AG08396 (cell line): ENCODE measurements around the gene PRRT1B.
"Not testable (repeated sequence)": the region's sequence is repeated elsewhere in the genome, so short reads cannot be mapped to it uniquely, and the experiment has no call there.

ENCODE experiments used
- DNase-seq: peaks from one replicate; pipeline ENCODE4 v3.0.0; 2012; ENCODE audit warnings: low spot score, mixed read lengths

Gene PRRT1B

DNA sequence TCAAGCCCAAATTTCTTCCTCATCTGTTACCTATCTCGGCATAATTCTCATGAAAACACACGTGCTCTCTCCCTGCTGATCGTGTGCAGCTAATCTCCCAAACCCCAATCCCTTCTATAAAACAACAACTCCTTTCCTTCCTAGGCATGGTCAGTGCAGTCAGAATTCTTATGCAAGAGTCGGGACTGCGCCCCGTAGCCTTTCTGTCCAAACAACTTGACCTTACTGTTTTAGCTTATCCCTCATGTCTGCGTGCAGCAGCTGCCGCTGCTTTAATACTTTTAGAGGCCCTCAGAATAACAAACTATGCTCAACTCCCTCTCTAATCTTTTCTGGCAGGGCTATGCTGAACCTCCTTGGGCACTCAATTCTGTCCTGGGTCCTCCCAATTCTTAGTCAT lies 5.1 kb downstream of the PRRT1B start:
- not testable (repeated sequence) for DNase-seq

DNA sequence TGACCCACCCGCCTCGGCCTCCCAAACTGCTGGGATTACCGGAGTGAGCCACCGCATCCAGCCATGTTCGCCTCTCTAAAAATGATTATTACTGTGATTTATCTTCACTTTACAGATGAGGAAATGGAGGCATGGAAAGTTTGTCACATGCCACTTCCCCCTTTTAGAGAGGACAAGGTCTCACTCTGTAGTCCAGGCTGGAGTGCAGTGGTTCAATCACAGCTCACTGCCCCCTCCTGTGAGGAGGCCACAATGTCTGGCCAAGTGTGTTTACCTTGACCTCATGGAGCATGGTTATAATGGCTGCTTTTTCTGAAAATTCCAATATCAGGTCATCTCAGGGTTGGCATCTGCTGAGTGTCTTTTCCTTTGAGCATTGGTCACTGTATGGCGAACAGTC lies 6.7 kb downstream of the PRRT1B start:
- DNase-seq, result no peak

DNA sequence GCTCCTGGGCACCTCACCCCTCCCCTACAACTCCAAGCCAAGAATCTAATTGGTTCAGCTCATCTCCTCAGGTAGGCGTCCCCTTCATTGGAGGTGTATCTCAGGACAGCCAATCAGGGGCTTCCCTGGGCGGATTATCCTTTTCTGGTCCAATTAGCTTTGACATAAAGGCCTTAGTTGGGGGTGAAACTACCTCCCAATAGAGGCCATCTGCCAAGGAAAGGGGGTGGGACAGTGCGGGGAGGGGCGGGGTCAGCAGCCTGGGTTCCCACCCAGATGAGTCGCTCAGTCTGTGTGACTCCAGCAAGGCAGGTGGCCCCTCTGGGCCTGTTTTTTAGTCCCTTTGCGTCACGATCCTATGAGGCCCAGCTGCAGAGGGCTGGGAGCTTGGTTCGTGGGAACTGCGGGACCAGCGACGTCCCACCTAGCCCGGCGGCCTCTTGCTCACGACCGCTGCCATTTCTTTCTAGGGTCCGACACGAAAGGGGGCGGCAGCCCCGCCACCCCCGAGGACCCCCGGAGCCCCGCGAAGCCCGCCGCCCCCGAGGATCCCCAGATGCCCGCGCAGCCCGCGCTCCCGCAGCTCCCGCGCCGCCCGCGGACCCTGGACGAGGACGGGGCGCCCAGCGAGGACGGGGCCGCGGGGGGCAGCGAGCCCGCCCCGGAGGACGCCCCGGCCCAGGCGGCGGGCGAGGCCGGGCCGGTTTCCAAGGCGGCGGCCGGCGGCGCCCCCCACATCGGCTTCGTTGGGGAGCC lies 8.9 kb downstream of the PRRT1B start:
- no peak for DNase-seq

DNA sequence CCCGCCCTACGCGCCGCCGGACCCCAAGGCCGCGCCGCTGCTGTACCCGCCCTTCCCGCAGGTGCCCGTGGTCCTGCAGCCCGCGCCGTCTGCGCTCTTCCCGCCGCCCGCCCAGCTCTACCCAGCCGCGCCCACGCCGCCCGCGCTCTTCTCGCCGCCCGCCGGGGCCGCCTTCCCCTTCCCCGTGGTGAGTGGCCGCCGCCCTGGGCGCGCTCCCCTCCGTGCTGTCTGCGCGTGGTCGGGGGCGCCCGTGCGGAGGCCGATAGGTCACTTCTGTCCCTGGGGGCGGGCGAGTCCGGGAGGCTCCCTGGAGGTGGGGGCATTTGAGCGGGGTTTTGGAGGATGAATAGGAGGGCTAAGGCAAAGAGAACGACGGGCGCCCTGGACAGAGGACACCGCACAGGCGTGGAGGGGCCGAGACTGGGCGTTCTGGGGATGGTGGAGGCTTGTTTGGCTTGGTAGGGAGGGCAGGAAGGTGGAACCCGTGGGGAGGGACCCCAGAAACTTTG lies 9.6 kb downstream of the PRRT1B start:
- DNase-seq, result no peak

DNA sequence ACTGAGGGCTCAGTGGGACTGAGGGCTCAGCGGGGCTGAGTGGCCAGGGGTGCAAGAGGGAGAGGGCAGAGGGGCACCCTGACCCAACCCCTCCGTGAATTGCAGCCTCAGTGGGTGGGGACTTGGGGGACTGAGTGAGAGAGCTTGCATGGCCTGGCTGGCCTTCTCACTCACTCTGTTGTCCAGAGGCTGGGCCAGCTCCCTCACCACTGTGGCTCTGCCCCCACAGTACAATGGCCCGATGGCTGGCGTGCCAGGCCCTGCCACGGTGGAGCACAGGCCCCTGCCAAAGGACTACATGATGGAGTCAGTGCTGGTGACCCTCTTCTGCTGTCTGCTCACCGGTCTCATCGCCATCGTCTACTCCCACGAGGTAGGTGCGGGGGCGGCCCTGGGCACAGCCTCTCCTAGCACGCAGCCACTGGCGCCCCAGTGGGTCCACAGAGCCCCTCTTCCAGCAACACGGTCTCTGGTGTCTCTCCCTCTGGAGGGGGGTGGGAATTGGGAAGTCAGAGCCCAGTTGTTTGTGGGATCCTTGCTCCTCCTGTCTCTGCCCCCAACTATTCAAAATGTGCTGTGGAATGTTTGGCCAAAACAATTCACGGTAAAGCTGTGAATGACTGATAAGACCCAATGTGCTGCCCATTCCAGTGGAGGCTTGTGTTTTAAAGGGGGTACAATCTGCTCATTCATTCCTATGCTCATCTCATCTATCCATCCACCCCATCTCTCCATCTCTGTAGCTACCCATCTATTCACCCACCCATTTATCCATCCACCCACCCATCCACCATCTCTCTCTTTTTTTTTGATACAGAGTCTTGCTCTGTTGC lies 10.7 kb downstream of the PRRT1B start:
- DNase-seq, result no peak

DNA sequence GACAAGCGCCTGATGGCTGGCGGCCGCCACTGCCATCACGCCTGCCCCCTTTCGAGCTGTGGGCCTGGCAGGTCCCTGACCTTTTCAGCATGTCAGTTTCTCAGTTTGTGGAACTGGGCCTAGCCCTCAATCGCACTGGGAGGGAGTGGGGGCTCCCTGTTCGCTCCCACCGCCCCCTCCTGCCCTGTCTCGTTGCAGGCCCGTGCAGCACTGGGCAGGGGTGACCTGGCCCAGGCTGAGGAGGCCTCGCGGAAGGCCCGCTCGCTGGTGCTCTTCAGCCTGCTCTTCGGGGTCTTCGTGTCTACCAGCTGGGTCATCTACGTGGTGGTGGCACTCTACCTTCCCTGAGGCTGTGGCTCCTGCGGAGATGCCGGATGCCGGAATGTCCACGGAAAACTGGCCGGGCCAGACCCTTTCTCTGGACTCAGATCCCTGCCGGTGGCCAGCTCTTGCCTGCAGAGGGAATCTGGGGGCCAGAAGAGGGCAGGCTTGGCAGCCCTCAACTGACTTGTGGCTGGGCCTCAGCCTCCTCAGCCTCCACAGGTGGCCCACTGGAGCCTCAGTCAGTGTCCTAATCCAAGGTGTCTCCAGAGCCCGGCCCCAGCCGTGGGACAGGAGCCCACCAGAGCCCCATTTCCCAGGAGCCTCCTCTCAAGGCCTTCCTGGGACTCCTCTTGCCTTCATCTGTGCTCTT lies 12.7 kb downstream of the PRRT1B start:
- no peak for DNase-seq

DNA sequence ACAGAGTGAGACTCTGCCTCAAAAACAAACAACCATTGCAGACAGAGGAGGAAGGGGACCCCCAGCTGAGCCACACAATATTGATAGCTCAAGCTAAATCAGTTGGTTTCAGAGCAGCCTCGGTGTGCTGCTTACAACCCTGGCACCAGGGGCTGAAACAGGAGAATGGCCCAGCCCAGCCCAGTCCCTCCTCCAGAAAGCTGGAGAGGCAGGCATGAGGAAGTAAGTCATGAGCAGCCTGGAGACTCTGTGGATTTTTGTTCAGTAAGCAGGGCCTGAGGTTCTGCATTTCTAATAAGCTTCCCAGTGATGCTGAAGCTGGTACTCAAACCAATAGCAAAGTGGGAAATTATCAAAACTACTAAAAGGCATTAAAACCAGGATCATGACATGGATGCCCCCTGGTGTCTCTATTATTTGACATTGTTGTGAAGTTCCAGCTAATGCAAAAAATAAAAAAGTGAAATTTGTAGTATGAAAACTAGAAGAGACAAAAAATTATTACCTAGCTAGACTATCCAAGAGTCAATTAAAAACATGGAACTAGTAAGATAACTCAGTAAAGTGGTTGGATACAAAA lies 14.2 kb downstream of the PRRT1B start:
- DNase-seq, result no peak

DNA sequence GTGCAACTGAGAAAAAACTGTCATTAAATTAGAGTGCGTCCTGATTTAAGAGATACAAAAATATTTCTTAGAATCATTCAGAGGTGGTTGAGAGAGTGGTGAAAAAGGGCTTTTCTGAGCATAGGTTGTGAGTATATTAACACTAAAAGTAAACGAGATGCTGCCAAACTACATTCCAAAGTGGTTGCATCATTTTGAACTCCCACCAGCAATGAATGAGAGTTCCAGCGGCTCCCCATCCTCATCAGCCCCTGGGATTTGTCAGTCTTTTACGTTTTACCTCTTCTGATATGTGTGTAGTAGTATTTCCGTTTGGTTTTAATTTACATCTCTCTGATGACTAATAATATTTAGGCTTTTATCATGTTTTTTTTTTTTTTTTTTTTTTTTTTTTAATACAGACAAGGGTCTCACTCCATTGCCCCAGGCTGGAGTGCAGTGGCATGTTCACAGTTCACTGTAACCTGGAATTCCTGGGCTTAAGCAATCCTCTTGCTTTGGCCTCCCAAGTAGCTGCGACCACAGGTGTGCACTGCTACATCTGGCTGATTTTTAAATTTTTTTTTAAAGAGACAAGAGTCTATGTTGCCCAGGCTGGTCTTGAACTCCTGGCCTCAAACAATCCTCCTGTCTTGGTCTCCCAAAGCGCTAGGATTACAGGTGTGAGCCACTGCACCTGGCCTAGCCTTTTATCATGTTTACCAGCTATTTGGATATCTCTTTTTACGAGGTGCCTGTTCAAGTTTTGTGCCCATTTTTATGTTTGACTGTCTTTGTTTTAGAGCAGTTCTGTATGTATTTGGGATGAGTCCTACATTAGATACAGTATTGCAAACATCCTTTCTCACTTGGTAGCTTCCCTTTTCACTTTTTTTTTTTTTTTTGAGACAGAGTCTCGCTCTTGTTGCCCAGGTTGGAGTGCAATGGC lies 17.0 kb downstream of the PRRT1B start:
- no peak for DNase-seq

DNA sequence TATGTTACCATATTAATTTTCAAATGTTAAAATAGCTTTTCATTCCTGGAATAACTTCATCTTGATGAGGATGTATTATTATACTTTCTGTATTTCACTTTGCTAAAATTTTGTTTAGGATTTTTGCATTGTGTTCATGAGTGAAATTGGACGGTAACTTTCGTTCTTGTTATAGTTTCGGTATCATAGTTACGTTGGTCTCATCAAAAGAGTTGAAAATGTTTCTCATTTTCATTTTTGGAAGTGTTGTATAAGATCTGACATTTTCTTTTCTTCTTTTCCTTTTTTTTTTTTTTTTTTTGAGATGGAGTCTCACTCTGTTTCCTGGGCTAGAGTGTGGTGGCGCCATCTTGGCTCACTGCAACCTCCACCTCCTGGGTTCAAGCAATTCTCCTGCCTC lies 20.0 kb downstream of the PRRT1B start:
- DNase-seq, result no peak

DNA sequence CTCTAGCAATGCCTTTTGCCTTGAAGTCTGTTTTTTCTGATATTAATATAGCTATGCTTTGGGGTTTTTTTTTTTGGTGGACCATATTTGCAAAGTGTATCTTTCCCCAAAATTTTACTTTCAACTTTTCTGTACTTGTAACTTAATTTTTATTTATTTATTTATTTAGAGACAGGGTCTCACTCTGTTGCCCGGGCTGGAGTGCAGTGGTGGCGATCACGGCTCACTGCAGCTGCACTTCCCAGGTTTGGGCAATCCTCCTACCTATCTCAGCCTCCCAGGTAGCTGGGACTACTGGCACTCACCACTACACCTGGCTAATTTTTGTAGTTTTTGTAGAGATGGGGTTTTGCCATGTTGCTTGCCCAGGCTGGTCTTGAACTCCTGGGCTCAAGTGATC lies 20.8 kb downstream of the PRRT1B start:
- DNase-seq, result no peak

DNA sequence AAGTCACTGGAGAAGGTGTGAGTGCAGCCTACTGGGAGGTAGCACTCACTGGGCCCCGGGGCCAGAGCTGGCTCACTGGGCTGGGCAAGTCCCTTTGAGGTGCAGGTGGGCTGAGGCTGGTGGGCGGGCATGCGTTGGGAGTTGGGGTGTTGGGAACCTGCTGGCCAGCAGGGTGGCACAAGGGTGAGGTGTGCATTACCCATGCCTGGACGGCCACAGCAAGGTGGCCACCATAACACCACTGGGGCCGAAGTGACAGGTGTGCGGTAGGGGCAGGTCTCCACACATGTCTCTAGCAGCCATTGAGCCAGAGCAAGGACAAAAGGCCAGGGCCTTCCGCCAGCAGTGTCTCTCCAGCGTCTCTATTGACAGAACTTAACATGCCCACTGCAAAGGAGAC lies 22.6 kb downstream of the PRRT1B start:
- DNase-seq, result no peak

DNA sequence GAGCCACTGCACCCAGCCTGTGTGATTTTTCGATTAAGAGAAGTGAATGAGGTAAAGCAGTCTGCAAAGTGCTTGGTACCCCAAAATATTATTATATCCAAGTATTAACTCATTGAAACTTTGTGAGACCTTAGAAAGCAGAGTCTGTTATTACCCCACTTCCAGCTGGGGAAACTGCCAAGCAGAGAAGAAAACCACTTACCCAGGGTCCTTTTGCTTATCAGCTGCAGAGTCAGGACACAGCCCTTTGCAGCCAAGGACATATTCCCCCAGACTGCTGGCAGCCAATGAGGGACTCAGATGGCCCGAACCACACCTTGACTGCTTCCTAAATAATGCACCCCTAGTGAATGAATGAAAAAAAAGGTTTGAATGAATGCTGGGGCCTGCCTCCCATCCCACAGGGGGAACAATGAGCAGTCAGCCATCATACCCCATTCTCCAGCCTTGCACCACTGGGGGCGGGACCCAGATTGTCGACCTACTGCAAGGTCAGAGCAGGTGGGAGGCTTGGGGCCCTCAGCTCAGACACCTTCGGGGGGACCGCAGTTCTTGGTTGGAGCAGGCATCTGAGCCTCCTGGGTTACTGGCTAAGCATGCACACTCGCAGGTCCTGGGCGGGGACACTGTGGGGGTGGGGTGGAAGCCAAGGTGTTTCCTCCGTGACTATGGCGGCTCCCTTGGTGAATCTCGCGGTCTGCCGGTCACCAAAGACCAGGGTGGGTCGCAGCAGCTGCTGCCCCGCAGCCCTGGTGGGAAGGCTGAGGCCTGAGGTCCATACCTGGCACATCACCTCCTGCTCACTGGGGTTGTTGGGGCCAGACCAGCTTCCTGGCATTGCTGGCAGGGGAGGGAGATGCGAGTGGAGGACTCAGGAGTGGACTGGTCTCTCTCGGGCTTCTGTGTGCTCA lies 29.7 kb downstream of the PRRT1B start:
- DNase-seq, result no peak

DNA sequence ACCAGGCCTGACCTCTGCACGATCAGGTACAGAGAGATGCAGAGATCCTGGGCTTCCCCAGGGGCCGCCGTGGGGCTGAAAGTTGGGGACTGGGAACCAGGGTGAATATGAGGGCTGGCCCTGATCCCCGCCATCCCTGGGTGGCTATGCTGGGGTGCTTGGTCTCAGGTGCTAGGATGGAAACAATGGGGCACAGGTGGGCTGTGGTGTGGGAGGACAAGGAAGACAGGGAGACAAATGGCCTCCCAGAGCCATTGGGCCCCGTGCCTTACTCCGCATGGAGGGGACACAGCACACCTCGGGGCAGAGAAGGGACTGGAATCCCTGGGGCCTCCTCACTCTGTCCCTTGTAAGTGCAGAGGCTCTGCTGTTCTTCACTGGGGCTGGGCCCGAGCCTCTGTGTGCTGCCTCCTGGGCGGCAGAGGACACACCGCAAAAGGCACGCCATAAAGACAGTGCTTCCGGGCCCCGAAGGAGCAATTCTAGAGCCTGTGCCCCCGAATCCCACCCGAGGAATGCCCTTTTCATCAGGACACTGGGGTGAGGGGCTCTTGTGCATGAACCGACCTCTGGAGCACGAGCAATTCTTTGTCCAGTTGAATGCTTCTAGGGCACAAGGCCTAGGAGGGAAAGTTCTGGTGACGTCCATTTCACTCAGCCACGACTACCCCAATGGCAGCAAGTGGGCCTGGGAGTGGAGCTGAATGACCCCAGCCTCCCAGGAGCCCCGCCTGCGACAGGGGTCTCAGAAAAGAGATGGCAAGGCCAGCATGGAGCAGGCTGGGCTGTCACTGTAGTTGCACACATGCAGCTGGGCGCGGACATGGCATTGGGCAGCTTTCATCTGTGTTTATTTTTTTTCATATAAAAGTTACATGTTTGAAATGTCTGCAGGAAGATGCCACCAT lies 30.9 kb downstream of the PRRT1B start:
- no peak for DNase-seq

DNA sequence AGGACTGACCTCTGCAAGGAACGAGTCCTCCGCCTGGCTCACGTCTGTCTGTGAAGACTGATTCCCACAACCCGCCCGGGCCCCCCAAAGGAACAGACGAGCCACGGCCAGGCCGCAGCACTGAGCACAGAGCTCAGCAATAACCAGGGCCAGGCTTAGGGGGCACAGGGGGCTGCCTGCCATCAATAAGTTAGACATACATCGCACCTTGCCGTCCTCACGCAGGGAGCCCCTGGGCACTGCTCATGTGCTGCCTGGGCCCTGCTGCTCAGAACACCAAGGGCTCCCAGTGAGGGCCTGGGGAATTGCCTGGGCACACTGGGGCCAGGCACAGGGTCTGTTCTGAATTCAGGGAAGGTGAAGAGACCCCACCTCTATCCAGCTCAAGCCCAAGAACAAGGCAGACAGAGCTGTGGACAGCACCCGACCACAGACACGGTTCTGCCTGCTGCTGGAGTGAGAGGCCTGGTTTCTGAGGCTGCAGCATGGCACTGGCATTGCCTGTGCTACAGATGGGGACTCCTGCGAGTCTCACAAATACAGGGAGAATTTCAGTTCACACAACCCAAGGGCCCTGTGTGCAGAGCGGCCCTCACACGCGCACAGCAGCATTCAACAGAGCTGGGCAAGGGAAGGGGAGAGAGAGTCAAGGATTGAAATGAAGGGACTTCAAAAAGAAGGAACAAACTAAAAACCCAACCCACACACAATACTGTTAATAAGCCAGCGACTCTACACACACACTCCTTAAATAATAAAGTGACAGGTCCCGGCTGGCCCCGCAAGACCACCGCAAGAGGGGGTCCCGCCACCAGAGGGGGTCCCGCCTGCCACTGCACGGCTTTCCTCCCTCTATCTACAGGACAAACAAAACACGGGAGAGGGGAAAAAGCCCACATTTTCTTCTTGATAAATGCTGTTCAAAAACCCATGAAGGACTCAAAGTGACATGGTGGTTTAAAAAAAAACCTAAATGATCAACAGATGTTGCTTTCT lies 32.0 kb downstream of the PRRT1B start:
- no peak for DNase-seq

DNA sequence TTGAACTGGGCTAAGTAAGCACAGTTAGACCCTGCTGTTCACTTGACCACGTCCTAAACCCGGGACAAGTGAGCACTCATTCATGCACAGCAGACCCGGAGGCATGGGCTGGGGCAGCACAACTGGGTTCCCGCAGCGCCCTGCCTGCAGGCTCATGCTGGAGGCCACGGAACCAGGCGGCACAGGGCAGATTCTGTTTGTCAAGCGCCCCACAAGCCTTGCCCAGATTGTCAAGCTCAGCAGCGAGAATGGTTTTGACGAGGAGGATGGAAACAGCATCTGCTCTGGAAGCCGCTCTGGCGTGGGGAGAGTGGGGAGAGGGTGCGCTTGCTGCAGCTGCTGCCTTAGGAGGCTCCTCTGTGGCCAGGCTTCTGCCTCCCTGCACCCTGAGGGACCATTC lies 32.7 kb downstream of the PRRT1B start:
- no peak for DNase-seq

DNA sequence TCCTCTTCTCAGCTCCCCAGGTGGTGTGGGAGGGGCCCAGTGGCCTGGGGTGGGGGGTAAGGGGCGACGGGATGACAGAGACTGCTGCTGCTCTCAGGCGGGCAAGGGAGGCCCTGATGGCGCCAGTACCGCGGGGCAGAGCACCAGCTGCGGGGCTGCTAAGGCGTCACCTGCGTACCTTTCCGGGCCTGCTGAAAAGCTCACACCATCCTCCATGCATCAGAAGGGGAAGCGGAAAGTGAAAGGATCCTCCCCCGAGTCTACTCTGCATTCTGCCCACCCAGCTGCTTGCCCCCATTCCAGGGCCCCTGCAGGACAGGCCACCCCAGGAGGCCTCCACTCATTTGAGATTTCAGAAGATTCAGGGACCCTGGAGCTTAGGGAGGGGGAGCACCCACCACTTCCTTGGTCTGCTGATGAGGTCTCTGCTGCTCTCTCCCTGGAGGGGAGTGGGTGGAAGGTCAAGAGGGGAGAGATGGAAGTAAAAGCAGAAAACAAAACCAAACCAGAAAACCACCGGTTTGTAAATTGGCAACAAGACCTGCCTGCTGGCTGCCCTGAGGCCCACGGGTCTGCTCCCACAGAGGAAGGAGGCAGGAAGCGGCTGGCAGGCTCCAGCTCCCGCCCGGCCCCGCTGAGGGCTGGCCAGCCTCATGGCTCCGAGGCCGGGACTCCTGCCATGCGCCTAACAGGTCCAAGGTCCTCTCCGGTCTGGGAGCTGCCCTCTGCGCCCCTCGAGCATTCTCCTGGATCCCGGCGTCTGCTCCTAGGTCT lies 33.6 kb downstream of the PRRT1B start:
- DNase-seq, result no peak

DNA sequence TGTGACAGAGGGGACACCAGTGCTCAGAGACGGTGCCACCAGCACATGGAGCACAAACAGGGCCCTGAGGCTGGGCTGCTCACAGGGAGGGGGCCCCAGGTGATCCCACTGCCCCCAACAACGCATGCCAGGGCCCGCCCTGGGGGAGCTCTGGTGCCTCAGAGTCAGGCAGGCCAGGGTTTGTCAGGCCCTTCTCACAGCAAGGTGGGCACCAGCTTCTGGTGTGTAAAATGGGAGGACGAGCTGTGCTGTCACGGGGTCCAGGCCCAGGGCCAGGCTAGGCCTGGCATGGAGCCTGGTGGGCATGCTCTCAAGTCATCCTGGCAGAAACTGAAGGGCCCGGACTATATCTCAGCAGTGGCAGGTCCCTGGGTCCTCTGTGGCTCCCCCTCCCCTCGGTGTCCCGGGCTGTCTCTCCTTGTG lies 34.5 kb downstream of the PRRT1B start:
- no peak for DNase-seq
